Heart left ventricle (tissue), 13 donors: ENCODE results near the gene SCAANT1.

Source experiments
- POLR2A ChIP-seq, 2 donors: fragments of 450-650 bp; IDR thresholded peaks; one replicate each; pipeline ENCODE4 v1.6.1; 2017; ENCODE audit warnings: antibody characterized with exemption in 2 of 2, mild to moderate bottlenecking in 2 of 2, moderate library complexity in 2 of 2
- TF ChIP-seq, protein P1 (sequence below), 12 donors: fragments of 200-600 bp; sonication (generic) in 4 of 12; IDR thresholded peaks; one replicate each; pipeline versions ENCODE4 v1.5.0 to v1.8.0; 2018 to 2022; ENCODE audit warnings: antibody characterized with exemption in 12 of 12, mild to moderate bottlenecking in 5 of 12
- donor health status: ischemic (EF 13 %, LVEDD 7.1; RV severe dilation, severe dysfunction).
- donor health status: DM: no; HTN: yes; CAD: no.
- donor health status: DM: no; HTN: no; CAD: no.
- donor health status: ischemic (EF 25% LVEDD 6.9; RV normal size, moderate dysfunction).
- donor health status: ischemic (EF 25% LVEDD 5.7; RV mildly dilated, moderate dysfunction).
- donor health status: ischemic (EF 35%, LVEDD 5.7; RV mildly dilated, moderate dysfunction).
- donor health status: nonischemic (EF 11% LVEDD 7.7; RV severe dilation, severe dysfunction).
- donor health status: DM: yes; HTN: yes; CAD: no.
- donor health status: PGD.
- donor health status: ischemic (EF 29% LVEDD 5.4; RV normal size, mild dysfunction).
- donor health status: nonischemic (EF 23%, LVEDD 6.1; RV moderate dilation, normal function).

DNA sequence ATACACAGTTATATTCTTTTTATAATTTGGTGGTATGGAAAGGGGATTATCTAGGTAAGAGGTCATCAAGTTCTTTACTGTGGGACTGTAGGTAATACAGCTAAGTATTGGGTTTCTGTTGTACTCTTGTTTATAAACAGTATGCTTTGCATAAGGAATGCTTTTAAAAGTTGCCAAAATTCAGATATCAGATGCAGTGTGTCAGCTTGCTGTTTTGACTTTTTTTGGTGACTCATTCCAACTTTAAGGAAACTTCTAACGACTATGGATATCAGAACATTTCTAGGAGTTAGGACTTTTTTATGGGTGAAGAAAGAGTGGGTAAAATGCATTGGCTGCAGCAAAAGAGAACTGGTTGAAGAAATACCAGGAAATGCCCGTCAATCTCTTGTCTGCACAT, 2.8 kb downstream of the SCAANT1 start:
- TF ChIP-seq, protein P1, sequence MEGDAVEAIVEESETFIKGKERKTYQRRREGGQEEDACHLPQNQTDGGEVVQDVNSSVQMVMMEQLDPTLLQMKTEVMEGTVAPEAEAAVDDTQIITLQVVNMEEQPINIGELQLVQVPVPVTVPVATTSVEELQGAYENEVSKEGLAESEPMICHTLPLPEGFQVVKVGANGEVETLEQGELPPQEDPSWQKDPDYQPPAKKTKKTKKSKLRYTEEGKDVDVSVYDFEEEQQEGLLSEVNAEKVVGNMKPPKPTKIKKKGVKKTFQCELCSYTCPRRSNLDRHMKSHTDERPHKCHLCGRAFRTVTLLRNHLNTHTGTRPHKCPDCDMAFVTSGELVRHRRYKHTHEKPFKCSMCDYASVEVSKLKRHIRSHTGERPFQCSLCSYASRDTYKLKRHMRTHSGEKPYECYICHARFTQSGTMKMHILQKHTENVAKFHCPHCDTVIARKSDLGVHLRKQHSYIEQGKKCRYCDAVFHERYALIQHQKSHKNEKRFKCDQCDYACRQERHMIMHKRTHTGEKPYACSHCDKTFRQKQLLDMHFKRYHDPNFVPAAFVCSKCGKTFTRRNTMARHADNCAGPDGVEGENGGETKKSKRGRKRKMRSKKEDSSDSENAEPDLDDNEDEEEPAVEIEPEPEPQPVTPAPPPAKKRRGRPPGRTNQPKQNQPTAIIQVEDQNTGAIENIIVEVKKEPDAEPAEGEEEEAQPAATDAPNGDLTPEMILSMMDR (IDR thresholded peaks at IDR 0.05), result no peak
- no peak for TF ChIP-seq POLR2A (IDR thresholded peaks at IDR 0.05)
